ENCODE results near the gene LCORL.
"Not testable (repeated sequence)": the region's sequence is repeated elsewhere in the genome, so short reads cannot be mapped to it uniquely, and the experiment has no call there.

Gene LCORL

GRCh38 chr4:18020145-18020670, 1.3 kb downstream of the LCORL start:
- Histone ChIP-seq H3K27me3 (ENCODE audit: insufficient read depth, low read length) (peaks cover 8% of the 10 kb centered on the region; the same call in 1 of the 2 replicates), H2AFZ (ENCODE audit: low read length, unreplicated experiment) (peak overlapping the region; percentile 54), H3K4me3 (ENCODE audit: low read depth, low read length) (peak overlapping the region; percentile 90), H3K79me2 (ENCODE audit: control insufficient read depth, insufficient read depth, low read length, unreplicated experiment) (peaks cover 55% of the 10 kb centered on the region), H3K4me1 (ENCODE audit: control insufficient read depth, insufficient read depth, low read length, unreplicated experiment) (no peaks in the 10 kb centered on the region), H3K36me3 (ENCODE audit: insufficient read depth, low read length) (no peaks in the 10 kb centered on the region), H3K27ac (ENCODE audit: low read depth, low read length) (peak overlapping the region; percentile 59)

- H3K4me3 ChIP-seq (ENCODE audit: low read depth, low read length): no peak overlapping the region
- H3K27ac ChIP-seq (ENCODE audit: low read depth, low read length): no peak overlapping the region
- peaks cover 88% of the 10 kb centered on the region for H3K79me2 ChIP-seq (ENCODE audit: control insufficient read depth, insufficient read depth, low read length, unreplicated experiment)
- no peak overlapping the region for H2AFZ ChIP-seq (ENCODE audit: low read length, unreplicated experiment)
- no peaks in the 10 kb centered on the region for H3K27me3 ChIP-seq (ENCODE audit: insufficient read depth, low read length)
- H3K36me3 ChIP-seq (ENCODE audit: insufficient read depth, low read length): no peaks in the 10 kb centered on the region
- H3K4me1 ChIP-seq (ENCODE audit: control insufficient read depth, insufficient read depth, low read length, unreplicated experiment): no peaks in the 10 kb centered on the region
Observed at GRCh38 chr4:18014269-18014668, 7.3 kb downstream of the LCORL start.

GRCh38 chr4:18012807-18013462, 8.6 kb downstream of the LCORL start:
- no peaks in the 10 kb centered on the region for H3K36me3 ChIP-seq (ENCODE audit: insufficient read depth, low read length)

GRCh38 chr4:18012134-18012806, 9.3 kb downstream of the LCORL start:
- H3K4me1 ChIP-seq (ENCODE audit: control insufficient read depth, insufficient read depth, low read length, unreplicated experiment): no peaks in the 10 kb centered on the region
- no peaks in the 10 kb centered on the region for H3K36me3 ChIP-seq (ENCODE audit: insufficient read depth, low read length)
- peaks cover 77% of the 10 kb centered on the region for H3K79me2 ChIP-seq (ENCODE audit: control insufficient read depth, insufficient read depth, low read length, unreplicated experiment)
- H3K27me3 ChIP-seq (ENCODE audit: insufficient read depth, low read length): no peaks in the 10 kb centered on the region
- no peak overlapping the region for H3K4me3 ChIP-seq (ENCODE audit: low read depth, low read length)
- H2AFZ ChIP-seq (ENCODE audit: low read length, unreplicated experiment): no peak overlapping the region
- no peak overlapping the region for H3K27ac ChIP-seq (ENCODE audit: low read depth, low read length)

More at GRCh38 chr4:18012807-18013462, 8.6 kb downstream of the LCORL start:
- no peaks in the 10 kb centered on the region for H3K27me3 ChIP-seq (ENCODE audit: insufficient read depth, low read length)
- no peak overlapping the region for H3K27ac ChIP-seq (ENCODE audit: low read depth, low read length)
- H3K4me3 ChIP-seq (ENCODE audit: low read depth, low read length): no peak overlapping the region
- no peaks in the 10 kb centered on the region for H3K4me1 ChIP-seq (ENCODE audit: control insufficient read depth, insufficient read depth, low read length, unreplicated experiment)
- H3K79me2 ChIP-seq (ENCODE audit: control insufficient read depth, insufficient read depth, low read length, unreplicated experiment): peaks cover 80% of the 10 kb centered on the region
- H2AFZ ChIP-seq (ENCODE audit: low read length, unreplicated experiment): no peak overlapping the region

GRCh38 chr4:18007625-18008024, 13.9 kb downstream of the LCORL start:
- H2AFZ ChIP-seq (ENCODE audit: low read length, unreplicated experiment): no peak overlapping the region
- H3K27ac ChIP-seq (ENCODE audit: low read depth, low read length): no peak overlapping the region
- no peaks in the 10 kb centered on the region for H3K36me3 ChIP-seq (ENCODE audit: insufficient read depth, low read length)
- no peaks in the 10 kb centered on the region for H3K4me1 ChIP-seq (ENCODE audit: control insufficient read depth, insufficient read depth, low read length, unreplicated experiment)
- H3K4me3 ChIP-seq (ENCODE audit: low read depth, low read length): no peak overlapping the region
- no peaks in the 10 kb centered on the region for H3K27me3 ChIP-seq (ENCODE audit: insufficient read depth, low read length)
- peaks cover 55% of the 10 kb centered on the region for H3K79me2 ChIP-seq (ENCODE audit: control insufficient read depth, insufficient read depth, low read length, unreplicated experiment)

GRCh38 chr4:18006432-18006831, 15.1 kb downstream of the LCORL start:
- not testable (repeated sequence) for H3K27me3 ChIP-seq (ENCODE audit: insufficient read depth, low read length); H2AFZ ChIP-seq (ENCODE audit: low read length, unreplicated experiment); H3K27ac ChIP-seq (ENCODE audit: low read depth, low read length); H3K4me3 ChIP-seq (ENCODE audit: low read depth, low read length); H3K36me3 ChIP-seq (ENCODE audit: insufficient read depth, low read length); H3K4me1 ChIP-seq (ENCODE audit: control insufficient read depth, insufficient read depth, low read length, unreplicated experiment)
- H3K79me2 ChIP-seq (ENCODE audit: control insufficient read depth, insufficient read depth, low read length, unreplicated experiment): peaks cover 51% of the 10 kb centered on the region

- H3K27me3 ChIP-seq (ENCODE audit: insufficient read depth, low read length): no peaks in the 10 kb centered on the region
- peaks cover 40% of the 10 kb centered on the region for H3K79me2 ChIP-seq (ENCODE audit: control insufficient read depth, insufficient read depth, low read length, unreplicated experiment)
- H3K27ac ChIP-seq (ENCODE audit: low read depth, low read length): no peak overlapping the region
- no peaks in the 10 kb centered on the region for H3K4me1 ChIP-seq (ENCODE audit: control insufficient read depth, insufficient read depth, low read length, unreplicated experiment)
- H3K36me3 ChIP-seq (ENCODE audit: insufficient read depth, low read length): no peaks in the 10 kb centered on the region
- no peak overlapping the region for H2AFZ ChIP-seq (ENCODE audit: low read length, unreplicated experiment)
- no peak overlapping the region for H3K4me3 ChIP-seq (ENCODE audit: low read depth, low read length)
Observed at GRCh38 chr4:17997129-17997528, 24.4 kb downstream of the LCORL start.

- no peaks in the 10 kb centered on the region for H3K4me1 ChIP-seq (ENCODE audit: control insufficient read depth, insufficient read depth, low read length, unreplicated experiment)
- H3K4me3 ChIP-seq (ENCODE audit: low read depth, low read length): no peak overlapping the region
- H3K27me3 ChIP-seq (ENCODE audit: insufficient read depth, low read length): no peaks in the 10 kb centered on the region
- no peaks in the 10 kb centered on the region for H3K36me3 ChIP-seq (ENCODE audit: insufficient read depth, low read length)
- peaks cover 36% of the 10 kb centered on the region for H3K79me2 ChIP-seq (ENCODE audit: control insufficient read depth, insufficient read depth, low read length, unreplicated experiment)
- no peak overlapping the region for H2AFZ ChIP-seq (ENCODE audit: low read length, unreplicated experiment)
- no peak overlapping the region for H3K27ac ChIP-seq (ENCODE audit: low read depth, low read length)
Observed at GRCh38 chr4:17995165-17995564, 26.4 kb downstream of the LCORL start.

- no peak overlapping the region for H3K27ac ChIP-seq (ENCODE audit: low read depth, low read length)
- H3K36me3 ChIP-seq (ENCODE audit: insufficient read depth, low read length): no peaks in the 10 kb centered on the region
- peaks cover 5% of the 10 kb centered on the region for H3K79me2 ChIP-seq (ENCODE audit: control insufficient read depth, insufficient read depth, low read length, unreplicated experiment)
- no peaks in the 10 kb centered on the region for H3K27me3 ChIP-seq (ENCODE audit: insufficient read depth, low read length)
- no peak overlapping the region for H3K4me3 ChIP-seq (ENCODE audit: low read depth, low read length)
- H3K4me1 ChIP-seq (ENCODE audit: control insufficient read depth, insufficient read depth, low read length, unreplicated experiment): no peaks in the 10 kb centered on the region
- H2AFZ ChIP-seq (ENCODE audit: low read length, unreplicated experiment): no peak overlapping the region
Observed at GRCh38 chr4:17985832-17986231, 35.7 kb downstream of the LCORL start.

- Histone ChIP-seq H3K27me3 (ENCODE audit: insufficient read depth, low read length) (no peaks in the 10 kb centered on the region), H2AFZ (ENCODE audit: low read length, unreplicated experiment) (no peak overlapping the region), H3K79me2 (ENCODE audit: control insufficient read depth, insufficient read depth, low read length, unreplicated experiment) (peaks cover 15% of the 10 kb centered on the region), H3K27ac (ENCODE audit: low read depth, low read length) (no peak overlapping the region), H3K36me3 (ENCODE audit: insufficient read depth, low read length) (no peaks in the 10 kb centered on the region), H3K4me3 (ENCODE audit: low read depth, low read length) (no peak overlapping the region), H3K4me1 (ENCODE audit: control insufficient read depth, insufficient read depth, low read length, unreplicated experiment) (no peaks in the 10 kb centered on the region)
Observed at GRCh38 chr4:17981063-17981462, 40.5 kb downstream of the LCORL start.

GRCh38 chr4:17968721-17969120, 52.8 kb downstream of the LCORL start:
- no peak overlapping the region for H2AFZ ChIP-seq (ENCODE audit: low read length, unreplicated experiment)
- H3K36me3 ChIP-seq (ENCODE audit: insufficient read depth, low read length): 0 out of 2 replicates have a peak, but pooled peaks cover 4% of the 10 kb centered on the region
- no peak overlapping the region for H3K27ac ChIP-seq (ENCODE audit: low read depth, low read length)
- peaks cover 16% of the 10 kb centered on the region for H3K79me2 ChIP-seq (ENCODE audit: control insufficient read depth, insufficient read depth, low read length, unreplicated experiment)
- H3K4me1 ChIP-seq (ENCODE audit: control insufficient read depth, insufficient read depth, low read length, unreplicated experiment): no peaks in the 10 kb centered on the region
- no peaks in the 10 kb centered on the region for H3K27me3 ChIP-seq (ENCODE audit: insufficient read depth, low read length)
- no peak overlapping the region for H3K4me3 ChIP-seq (ENCODE audit: low read depth, low read length)

Measured in ACC112 (cell line).